Stimulated activated CD4-positive, alpha-beta T cell treated with anti-CD3 and anti-CD28 coated beads, Interleukin-15, amount 100 ng/mL, for 48 hours (primary cell): ENCODE data around the gene PNMA6A.
"Not testable (repeated sequence)": the region's sequence is repeated elsewhere in the genome, so short reads cannot be mapped to it uniquely, and the experiment has no call there.

ENCODE experiments used
- DNase-seq, 2 donors: peaks; one replicate each; pipeline ENCODE4 v3.0.0-alpha.2; 2020; ENCODE audit warnings: low read depth in 2 of 2

The PNMA6A gene

GRCh38 chrX:153075366-153075765 lies 3.1 kb downstream of the PNMA6A start:
- DNase-seq = no peak

- DNase-seq = not testable (repeated sequence)
These were observed 5.3 kb downstream of the PNMA6A start for GRCh38 chrX:153077437-153078135.

DNA sequence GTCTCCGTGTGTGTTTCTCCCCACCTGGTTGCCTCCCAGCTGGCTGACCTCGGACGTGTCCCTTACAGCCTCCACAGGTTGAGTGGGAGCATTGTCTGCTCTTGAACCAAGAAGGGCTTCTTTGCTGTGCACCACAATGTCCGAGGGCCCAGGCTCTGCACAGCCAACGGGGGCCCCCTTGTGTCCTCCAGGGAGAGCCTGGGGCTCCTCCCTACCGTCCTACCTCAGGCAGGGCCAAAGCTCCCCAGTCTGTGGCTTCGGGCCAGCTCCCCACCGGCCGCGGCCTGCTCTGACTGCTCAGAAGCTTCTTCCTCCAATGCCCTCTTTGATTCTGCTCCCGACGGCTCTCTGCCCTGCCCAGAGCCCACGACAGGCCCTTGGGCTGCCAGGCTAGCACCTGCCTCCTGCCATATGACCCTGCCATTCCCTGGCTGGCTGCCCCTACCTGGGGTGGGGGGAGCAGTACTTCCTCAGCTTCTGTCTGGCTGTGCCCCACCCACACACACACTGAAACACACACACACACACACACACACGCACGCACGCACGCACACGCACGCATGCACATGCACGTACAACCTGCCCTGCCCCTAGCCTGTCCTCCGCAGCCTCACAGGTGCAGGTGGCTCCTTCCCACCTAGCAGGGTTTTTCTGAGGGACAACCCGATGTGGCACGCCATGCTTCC lies 11.1 kb downstream of the PNMA6A start:
- DNase-seq = not testable (repeated sequence)

DNA sequence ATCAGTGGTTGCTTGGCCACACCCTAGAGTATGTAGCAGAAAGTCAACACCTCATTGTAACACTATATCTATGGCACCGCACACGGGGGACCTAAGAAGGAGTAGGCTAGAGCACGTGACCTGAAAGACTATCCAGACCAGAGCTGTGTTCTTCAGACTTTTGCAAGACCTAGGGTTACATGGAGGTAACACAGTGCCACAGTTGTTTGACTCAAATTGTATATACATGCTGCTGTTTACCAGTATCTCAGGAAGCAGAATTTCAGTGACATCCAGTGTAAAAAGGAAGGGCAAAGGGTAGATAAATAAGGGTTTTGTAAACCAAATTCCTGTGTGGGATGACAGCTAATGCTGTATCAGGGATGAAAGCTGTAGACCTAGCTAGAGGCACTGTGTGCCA lies 30.2 kb downstream of the PNMA6A start:
- DNase-seq = no peak

GRCh38 chrX:153104959-153105358 lies 32.7 kb downstream of the PNMA6A start:
- DNase-seq = not testable (repeated sequence)

DNA sequence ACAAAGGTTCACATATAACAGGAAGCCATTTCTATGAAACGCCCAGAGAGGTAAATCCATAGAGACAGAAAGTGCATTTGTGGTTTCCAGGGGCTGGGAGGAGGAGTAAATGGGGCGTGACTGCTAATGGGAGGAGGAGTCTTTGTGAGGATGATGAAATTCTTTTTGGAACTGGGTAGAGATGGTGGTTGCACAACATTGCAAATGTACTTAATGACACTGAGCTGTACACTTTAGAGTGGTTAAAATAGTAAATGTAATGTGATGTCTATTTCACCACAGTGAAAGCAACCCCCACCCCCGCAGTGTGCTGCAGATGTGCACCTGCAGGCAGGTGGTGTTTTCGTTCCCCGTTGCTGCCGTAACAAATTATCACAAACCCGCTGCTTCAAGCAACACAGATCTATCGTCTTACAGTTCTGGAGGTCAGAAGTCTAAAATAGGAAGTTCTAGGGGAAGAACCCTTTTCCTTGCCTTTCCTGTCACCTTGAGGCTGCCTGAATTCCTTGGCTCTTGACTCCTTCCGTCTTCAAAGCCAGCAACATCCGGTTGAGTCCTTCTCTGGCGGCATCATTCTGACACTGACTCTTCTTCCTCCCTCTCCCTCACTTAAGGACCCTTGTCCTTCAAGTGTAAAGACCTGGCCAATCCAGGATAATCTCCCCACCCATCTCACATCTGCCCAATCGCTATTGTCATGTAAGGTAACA lies 34.0 kb downstream of the PNMA6A start:
- DNase-seq = not testable (repeated sequence)

- not testable (repeated sequence) for DNase-seq
These were observed 38.5 kb downstream of the PNMA6A start for GRCh38 chrX:153110735-153111134.

- not testable (repeated sequence) for DNase-seq
These were observed 41.6 kb downstream of the PNMA6A start for GRCh38 chrX:153113851-153114250.

- DNase-seq = not testable (repeated sequence)
These were observed 45.5 kb downstream of the PNMA6A start for GRCh38 chrX:153117754-153118153.

DNA sequence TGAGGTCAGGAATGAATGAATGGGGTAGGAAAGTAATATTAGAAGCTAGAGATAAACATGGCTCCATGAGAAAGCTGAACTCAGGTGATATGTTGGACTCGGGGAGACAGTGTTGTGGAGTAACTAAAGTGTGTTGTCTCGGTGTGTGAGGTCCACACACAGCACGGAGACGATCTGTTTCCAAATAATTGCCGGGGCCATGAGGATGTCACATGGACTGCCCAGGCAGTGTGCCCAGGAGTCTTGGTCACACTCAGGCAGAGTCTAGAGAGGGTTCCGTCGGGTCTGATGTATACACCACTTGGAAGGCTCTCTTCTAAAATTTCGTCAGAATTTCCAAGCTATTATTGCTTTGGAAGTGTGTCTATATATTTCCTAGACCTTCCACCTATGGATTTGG lies 48.0 kb downstream of the PNMA6A start:
- DNase-seq = not testable (repeated sequence)

DNA sequence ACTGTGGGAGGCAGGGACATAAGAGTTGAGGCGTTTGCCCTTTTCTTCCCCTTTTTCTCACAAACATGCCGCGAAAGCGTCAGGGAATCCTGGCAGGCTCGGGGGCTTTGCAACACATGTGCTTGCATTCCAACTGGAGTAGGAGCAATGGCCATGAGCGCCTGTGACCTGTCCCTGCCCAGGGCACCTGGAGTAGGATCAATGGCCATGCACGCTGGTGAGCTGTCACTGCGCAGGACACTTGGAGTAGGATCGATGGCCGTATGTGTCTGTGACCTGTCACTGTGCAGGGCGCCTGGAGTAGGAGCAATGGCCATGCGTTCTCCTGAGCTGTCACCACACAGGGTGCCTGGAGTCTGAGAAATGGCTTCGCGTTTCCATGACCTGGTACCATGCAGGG lies 51.2 kb downstream of the PNMA6A start:
- DNase-seq = not testable (repeated sequence)
